Neural cell (in vitro differentiated cells): ENCODE measurements around the gene CSNK1E. TPM values are rescaled to one million over a fixed set of nuclear protein-coding genes. Genes with fewer than 3 reads are reported as not detected.

Experiments
- H2AFZ ChIP-seq: fragments of 200-600, 300-800 bp; sonication (generic), shearing (Covaris generic); 2 replicates; pipeline ENCODE4 v1.6.0; 2014; ENCODE audit warnings: low read depth, mild to moderate bottlenecking, antibody characterized with exemption, low read length, moderate library complexity
- H3F3A ChIP-seq: fragments of 200-600 bp; shearing (Covaris generic); 2 replicates; pipeline ENCODE4 v1.6.1; 2016; ENCODE audit warnings: mild to moderate bottlenecking, moderate library complexity, mixed read lengths, antibody characterized with exemption, low read length; ENCODE audit not compliant: insufficient read depth, poor library complexity, severe bottlenecking
- H3K27ac ChIP-seq: fragments of 200-600, 300-800 bp; sonication (generic), shearing (Covaris generic); 2 replicates; pipeline ENCODE4 v1.5.1; 2014; ENCODE audit warnings: mild to moderate bottlenecking, low read length, moderate library complexity
- H3K27me3 ChIP-seq: fragments of 300-800, 200-600 bp; sonication (generic), shearing (Covaris generic); 2 replicates; pipeline ENCODE4 v1.6.0; 2014; ENCODE audit warnings: mild to moderate bottlenecking, low read depth, low read length, moderate library complexity; ENCODE audit not compliant: insufficient read depth
- H3K36me3 ChIP-seq: fragments of 300-800, 200-600 bp; sonication (generic), shearing (Covaris generic); 2 replicates; pipeline ENCODE4 v1.5.1; 2014; ENCODE audit warnings: mild to moderate bottlenecking, antibody characterized with exemption, low read length, moderate library complexity; ENCODE audit not compliant: insufficient read depth
- H3K4me2 ChIP-seq: fragments of 300-800, 200-600 bp; sonication (generic), shearing (Covaris generic); 2 replicates; pipeline ENCODE4 v1.6.0; 2014; ENCODE audit warnings: mild to moderate bottlenecking, low read length
- H3K4me3 ChIP-seq: fragments of 300-800, 200-600 bp; sonication (generic), shearing (Covaris generic); 2 replicates; pipeline ENCODE4 v1.5.1; 2014; ENCODE audit warnings: mild to moderate bottlenecking, low read length, moderate library complexity
- H3K79me2 ChIP-seq: fragments of 200-600 bp; shearing (Covaris generic); replicated peaks from 2 replicates; pipeline ENCODE4 v1.6.0; 2014; ENCODE audit warnings: mild to moderate bottlenecking, low read length, moderate library complexity; ENCODE audit not compliant: insufficient read depth
- H3K9ac ChIP-seq: fragments of 300-800, 200-600 bp; sonication (generic), shearing (Covaris generic); 2 replicates; pipeline ENCODE4 v1.6.1; 2016; ENCODE audit warnings: mild to moderate bottlenecking, low read length, mixed read lengths
- H3K9me2 ChIP-seq: fragments of 200-600 bp; shearing (Covaris generic); 2 replicates; pipeline ENCODE4 v1.6.1; 2016; ENCODE audit warnings: mild to moderate bottlenecking, low read length, mixed read lengths; ENCODE audit not compliant: insufficient read depth
- H3K9me3 ChIP-seq: fragments of 200-600, 300-800 bp; sonication (generic), shearing (Covaris generic); 2 replicates; pipeline ENCODE4 v1.6.1; 2016; ENCODE audit warnings: mild to moderate bottlenecking, mixed run types, low read length, moderate library complexity, mixed read lengths
- H4K20me1 ChIP-seq: fragments of 200-600 bp; shearing (Covaris generic); 2 replicates; pipeline ENCODE4 v1.6.1; 2016; ENCODE audit warnings: mild to moderate bottlenecking, mixed run types; ENCODE audit not compliant: insufficient read depth
- CTCF ChIP-seq: fragments of 450-650 bp; IDR thresholded peaks from 2 replicates; pipeline ENCODE4 v1.5.1; 2014; ENCODE audit warnings: antibody characterized with exemption, mild to moderate bottlenecking, moderate library complexity; ENCODE audit not compliant: poor library complexity, severe bottlenecking
- EP300 ChIP-seq: fragments of 450-650 bp; conservative IDR thresholded peaks from 2 replicates; pipeline ENCODE4 v1.6.1; 2014; ENCODE audit warnings: antibody characterized with exemption, mild to moderate bottlenecking, moderate library complexity; ENCODE audit not compliant: poor library complexity, severe bottlenecking
- EZH2 ChIP-seq: fragments of 200-600, 300-800 bp; shearing (Covaris generic), sonication (generic); IDR thresholded peaks from 2 replicates; pipeline ENCODE4 v1.6.1; 2014; ENCODE audit warnings: antibody characterized with exemption, low read length, borderline replicate concordance, mild to moderate bottlenecking; ENCODE audit not compliant: insufficient read depth, poor library complexity, severe bottlenecking
- MXI1 ChIP-seq: fragments of 450-650 bp; conservative IDR thresholded peaks from 2 replicates; pipeline ENCODE4 v1.6.1; 2014; ENCODE audit warnings: antibody characterized with exemption, mild to moderate bottlenecking; ENCODE audit not compliant: poor library complexity, severe bottlenecking
- POLR2AphosphoS5 ChIP-seq: IDR thresholded peaks from 2 replicates; pipeline ENCODE4 v1.6.1; 2012
- RAD21 ChIP-seq: fragments of 450-650 bp; conservative IDR thresholded peaks from 2 replicates; pipeline ENCODE4 v1.6.1; 2014; ENCODE audit warnings: antibody characterized with exemption, mild to moderate bottlenecking, moderate library complexity
- REST ChIP-seq: IDR thresholded peaks from 2 replicates; pipeline ENCODE4 v1.6.1; 2012; ENCODE audit warnings: borderline replicate concordance
- SMC3 ChIP-seq: fragments of 450-650 bp; conservative IDR thresholded peaks from 2 replicates; pipeline ENCODE4 v1.6.1; 2014; ENCODE audit warnings: antibody characterized with exemption, mild to moderate bottlenecking, moderate library complexity; ENCODE audit not compliant: poor library complexity
- TAF1 ChIP-seq: IDR thresholded peaks from 2 replicates; pipeline ENCODE4 v1.6.1; 2012; ENCODE audit warnings: low read depth
- polyA plus RNA-seq: library from polyadenylated mRNA; depleted of rRNA; stranded (reverse); fragments of >200 nt; gene quantifications from 2 replicates; pipeline ENCODE4 v1.2.3, GENCODE V29; 2014

Gene CSNK1E
- polyA plus RNA-seq, 1 donor from 2014 or later = 230 TPM

- H3K9ac ChIP-seq = no peak overlapping the region
- peaks cover 3% of the 10 kb centered on the region for H3K79me2 ChIP-seq
- no peaks in the 10 kb centered on the region for H3K36me3 ChIP-seq
- peaks cover 6% of the 10 kb centered on the region for H4K20me1 ChIP-seq
- no peak overlapping the region for H3K27ac ChIP-seq
- H2AFZ ChIP-seq = no peak overlapping the region
- H3K4me3 ChIP-seq = no peak overlapping the region
- no peak overlapping the region for H3K4me2 ChIP-seq
- no peaks in the 10 kb centered on the region for H3F3A ChIP-seq
- no peaks in the 10 kb centered on the region for H3K27me3 ChIP-seq
- H3K9me3 ChIP-seq = no peaks in the 10 kb centered on the region
- H3K9me2 ChIP-seq = no peaks in the 10 kb centered on the region
- TF ChIP-seq EZH2 (no peak), RAD21 (no peak), MXI1 (no peak), EP300 (no peak), CTCF (no peak), POLR2AphosphoS5 (no peak), SMC3 (no peak), REST (no peak), TAF1 (no peak)
These were observed 60.1 kb downstream of the CSNK1E start for GRCh38 chr22:38257181-38257580.

- Histone ChIP-seq H2AFZ (no peak overlapping the region), H3F3A (no peaks in the 10 kb centered on the region), H3K9ac (no peak overlapping the region), H4K20me1 (peaks cover 3% of the 10 kb centered on the region), H3K4me2 (no peak overlapping the region), H3K79me2 (peaks cover 3% of the 10 kb centered on the region), H3K9me3 (no peaks in the 10 kb centered on the region), H3K9me2 (no peaks in the 10 kb centered on the region), H3K27ac (no peak overlapping the region), H3K36me3 (no peaks in the 10 kb centered on the region), H3K27me3 (no peaks in the 10 kb centered on the region), H3K4me3 (no peak overlapping the region)
- TF ChIP-seq TAF1 (no peak), POLR2AphosphoS5 (no peak), EZH2 (no peak), SMC3 (no peak), REST (no peak), RAD21 (no peak), EP300 (no peak), MXI1 (no peak), CTCF (no peak)
These were observed 61.5 kb downstream of the CSNK1E start for GRCh38 chr22:38255697-38256096.
